Heart left ventricle (tissue), 16 donors: Measurements from ENCODE around the gene PEF1. TPM values are rescaled to one million over a fixed set of nuclear protein-coding genes. Genes with fewer than 3 reads are reported as not detected.

Experiments used
- ATAC-seq, 4 donors: fragments of 200-7000 bp; cut with Tn5 transposase; one replicate each; pipeline ENCODE4 v1.9.1; 2020 to 2022; ENCODE audit warnings: moderate library complexity in 4 of 4, mild to moderate bottlenecking in 3 of 4, moderate number of reproducible peaks in 1 of 4
- DNase-seq, 5 donors: peaks; one replicate each; pipeline ENCODE4 v3.0.0-alpha.2; 2020
- H3K27ac ChIP-seq, 12 donors: fragments of 200-600 bp; sonication (generic) in 4 of 12; one replicate each; pipeline versions ENCODE4 v1.5.0 to v1.8.0; 2016 to 2022; ENCODE audit warnings: mild to moderate bottlenecking in 2 of 12
- H3K27me3 ChIP-seq, 9 donors: fragments of 200-600 bp; sonication (generic) in 2 of 9; one replicate each; pipeline versions ENCODE4 v1.5.1 to v1.8.0; 2016 to 2022; ENCODE audit warnings: mild to moderate bottlenecking in 3 of 9
- H3K36me3 ChIP-seq, 9 donors: fragments of 200-600 bp; sonication (generic) in 2 of 9; one replicate each; pipeline versions ENCODE4 v1.5.0 to v1.8.0; 2018 to 2022; ENCODE audit warnings: mild to moderate bottlenecking in 2 of 9
- H3K4me1 ChIP-seq, 12 donors: fragments of 200-600 bp; sonication (generic) in 4 of 12; one replicate each; pipeline versions ENCODE4 v1.5.0 to v1.8.0; 2016 to 2022; ENCODE audit warnings: mild to moderate bottlenecking in 3 of 12
- H3K4me3 ChIP-seq, 12 donors: fragments of 200-600 bp; sonication (generic) in 4 of 12; one replicate each; pipeline versions ENCODE4 v1.5.0 to v1.8.0; 2017 to 2022; ENCODE audit warnings: mild to moderate bottlenecking in 9 of 12, moderate library complexity in 4 of 12
- H3K9me3 ChIP-seq, 12 donors: fragments of 200-600 bp; sonication (generic) in 4 of 12; one replicate each; pipeline versions ENCODE4 v1.5.0 to v1.8.0; 2016 to 2022; ENCODE audit warnings: mild to moderate bottlenecking in 1 of 12
- CTCF ChIP-seq, 12 donors: fragments of 200-600 bp; sonication (generic) in 4 of 12; IDR thresholded peaks; one replicate each; pipeline versions ENCODE4 v1.5.0 to v1.8.0; 2018 to 2022; ENCODE audit warnings: antibody characterized with exemption in 12 of 12, mild to moderate bottlenecking in 5 of 12
- POLR2A ChIP-seq, 2 donors: fragments of 450-650 bp; IDR thresholded peaks; one replicate each; pipeline ENCODE4 v1.6.1; 2017; ENCODE audit warnings: antibody characterized with exemption in 2 of 2, mild to moderate bottlenecking in 2 of 2, moderate library complexity in 2 of 2
- WGBS, 4 donors: extraction: QIAGEN DNeasy Blood & Tissue Kit in 2 of 4; methylation state at CpG; one replicate each; pipeline versions ENCODE4 v1.1.5 to v1.1.7; 2013 to 2018; 5-methylcytosine and 5-hydroxymethylcytosine counted together
- intact Hi-C, 10 donors: fragments of 100-400 bp; cut with DNase I; formaldehyde crosslinking; loops; one replicate each; pipeline versions ENCODE4 v1.11.1 to v1.14.2; 2022
- polyA plus RNA-seq, 2 donors: library from polyadenylated mRNA; stranded (reverse); fragments of 200-250 nt; gene quantifications; one replicate each; pipeline ENCODE4 v1.2.3, GENCODE V29; 2013
- total RNA-seq, 9 donors: library from RNA; depleted of rRNA in 2 of 9; stranded (reverse); fragments of >200 nt in 2 of 9; fragmentation: NEBNext Ultra II Directional in 3 of 9; extraction: Animal tissue kit (Norgen Biotek cat#: 25700) in 3 of 9; gene quantifications; one replicate each; pipeline versions ENCODE4 v1.1.0 to v1.2.4, GENCODE V29; 2016 to 2023
- donor health status: ischemic (EF 13 %, LVEDD 7.1; RV severe dilation, severe dysfunction).
- donor health status: healthy with polysubstance abuse.
- donor health status: DM: no; HTN: yes; CAD: no.
- donor health status: DM: no; HTN: no; CAD: no.
- donor health status: ischemic (EF 25% LVEDD 6.9; RV normal size, moderate dysfunction).
- donor health status: ischemic (EF 25% LVEDD 5.7; RV mildly dilated, moderate dysfunction).
- donor health status: healthy.
- donor health status: DM: yes; HTN: yes; CAD: no.
- donor health status: ischemic (EF 35%, LVEDD 5.7; RV mildly dilated, moderate dysfunction).
- donor health status: nonischemic (EF 11% LVEDD 7.7; RV severe dilation, severe dysfunction).
- donor health status: DM: yes; HTN: yes; CAD: no.
- donor health status: PGD.
- donor health status: ischemic (EF 29% LVEDD 5.4; RV normal size, mild dysfunction).
- donor health status: nonischemic (EF 23%, LVEDD 6.1; RV moderate dilation, normal function).

The PEF1 gene
- total and polyA plus RNA-seq, 11 donors = 32.2 to 106 (median 42.4) TPM

- Histone ChIP-seq H3K27ac (no peak overlapping the region), H3K4me3 (no peak overlapping the region), H3K9me3 (no peaks in the 10 kb centered on the region), H3K27me3 (no peaks in the 10 kb centered on the region), H3K36me3 (no peaks in the 10 kb centered on the region), H3K4me1 (peaks cover 0 to 21% (median 2%) of the 10 kb centered on the region in 12 donors)
- DNase-seq (no peak), ATAC-seq (no peak)
- 71 to 75% (median 74%) methylated on average over 2 of the region's 2 CpGs for WGBS, 4 donors
- intact Hi-C loops = no loop called here
- TF ChIP-seq POLR2A (IDR thresholded peaks at IDR 0.05) = no peak
- TF ChIP-seq CTCF (IDR thresholded peaks at IDR 0.05) = no peak
These were observed 44.0 kb downstream of the PEF1 start for GRCh38 chr1:31600641-31601040.

- H3K27ac ChIP-seq = no peak overlapping the region
- DNase-seq = no peak
- intact Hi-C loops = loop anchor here in 1 of 10 donors (10.0 kb wide), 1 partner anchor 186 kb away; no protein-coding TSS in a partner anchor
- H3K9me3 ChIP-seq = no peaks in the 10 kb centered on the region
- no peaks in the 10 kb centered on the region for H3K36me3 ChIP-seq
- WGBS, 4 donors = 88 to 96% (median 91%) methylated on average over 7 of the region's 7 CpGs
- peaks cover 0 to 24% (median 5%) of the 10 kb centered on the region in 12 donors for H3K4me1 ChIP-seq
- no peak for ATAC-seq
- no peaks in the 10 kb centered on the region for H3K27me3 ChIP-seq
- no peak overlapping the region for H3K4me3 ChIP-seq
- TF ChIP-seq POLR2A (IDR thresholded peaks at IDR 0.05) = no peak
- no peak for TF ChIP-seq CTCF (IDR thresholded peaks at IDR 0.05)
These were observed 45.7 kb downstream of the PEF1 start for GRCh38 chr1:31598980-31599379.

- Histone ChIP-seq H3K36me3 (no peaks in the 10 kb centered on the region), H3K4me3 (no peak overlapping the region), H3K27ac (peak overlapping the region in 9 of 12 donors; percentile 13 to 67 (median 49)), H3K4me1 (peaks cover 0 to 28% (median 5%) of the 10 kb centered on the region in 12 donors), H3K9me3 (no peaks in the 10 kb centered on the region), H3K27me3 (no peaks in the 10 kb centered on the region)
- 36 to 46% (median 43%) methylated on average over 6 of the region's 6 CpGs for WGBS, 4 donors
- no peak for DNase-seq
- TF ChIP-seq POLR2A (IDR thresholded peaks at IDR 0.05) (no peak), CTCF (IDR thresholded peaks at IDR 0.05) (no peak)
- no peak for ATAC-seq
- intact Hi-C loops = loop anchor here in 1 of 10 donors (10.0 kb wide), 1 partner anchor 188 kb away; no protein-coding TSS in a partner anchor
These were observed 48.0 kb downstream of the PEF1 start for GRCh38 chr1:31596737-31597097.

- H3K27me3 ChIP-seq = no peaks in the 10 kb centered on the region
- ATAC-seq = no peak
- 83 to 88% (median 84%) methylated on average over 4 of the region's 4 CpGs for WGBS, 4 donors
- TF ChIP-seq CTCF (IDR thresholded peaks at IDR 0.05) (no peak), POLR2A (IDR thresholded peaks at IDR 0.05) (no peak)
- intact Hi-C loops = loop anchor here in 2 of 10 donors (2.0 to 10.0 kb wide), 2 partner anchors 33 to 189 kb away; no protein-coding TSS in a partner anchor
- no peaks in the 10 kb centered on the region for H3K9me3 ChIP-seq
- H3K4me1 ChIP-seq = peaks cover 0 to 28% (median 5%) of the 10 kb centered on the region in 12 donors
- no peak overlapping the region for H3K4me3 ChIP-seq
- no peaks in the 10 kb centered on the region for H3K36me3 ChIP-seq
- peak overlapping the region in 9 of 12 donors; percentile 13 to 67 (median 49) for H3K27ac ChIP-seq
- peak in 1 of 5 donors; percentile 6 for DNase-seq
These were observed 48.6 kb downstream of the PEF1 start for GRCh38 chr1:31595836-31596736.
